Activated naive CD8-positive, alpha-beta T cell treated with anti-CD3 and anti-CD28 coated beads for 36 hours (primary cell): Measurements from ENCODE around the gene ZBTB20. TPM values are rescaled to one million over a fixed set of nuclear protein-coding genes. Genes with fewer than 3 reads are reported as not detected.
"Not testable (repeated sequence)": the region's sequence is repeated elsewhere in the genome, so short reads cannot be mapped to it uniquely, and the experiment has no call there.

Source experiments
- DNase-seq: peaks from one replicate; pipeline ENCODE4 v3.0.0; 2021
- H3K27ac Mint-ChIP-seq: one replicate; pipeline ENCODE4 v1.8.0; 2022; ENCODE audit warnings: mild to moderate bottlenecking, moderate library complexity, mixed read lengths
- H3K27me3 Mint-ChIP-seq: one replicate; pipeline ENCODE4 v1.8.0; 2022; ENCODE audit warnings: mild to moderate bottlenecking, mixed read lengths
- H3K36me3 Mint-ChIP-seq: one replicate; pipeline ENCODE4 v1.8.0; 2021; ENCODE audit warnings: mild to moderate bottlenecking, mixed read lengths
- H3K4me1 Mint-ChIP-seq: one replicate; pipeline ENCODE4 v1.8.0; 2021; ENCODE audit warnings: mixed read lengths
- H3K4me3 Mint-ChIP-seq: one replicate; pipeline ENCODE4 v1.8.0; 2022; ENCODE audit warnings: mild to moderate bottlenecking, moderate library complexity, mixed read lengths
- H3K9me3 Mint-ChIP-seq: one replicate; pipeline ENCODE4 v1.8.0; 2022; ENCODE audit warnings: mixed read lengths
- total RNA-seq, 2 experiments: library from RNA; stranded (reverse); gene quantifications; one replicate each; pipeline ENCODE4 v1.2.3, GENCODE V29; 2021

The ZBTB20 gene
- 1 to 10 TPM; 3.5 to 4.5 TPM for total RNA-seq

DNA sequence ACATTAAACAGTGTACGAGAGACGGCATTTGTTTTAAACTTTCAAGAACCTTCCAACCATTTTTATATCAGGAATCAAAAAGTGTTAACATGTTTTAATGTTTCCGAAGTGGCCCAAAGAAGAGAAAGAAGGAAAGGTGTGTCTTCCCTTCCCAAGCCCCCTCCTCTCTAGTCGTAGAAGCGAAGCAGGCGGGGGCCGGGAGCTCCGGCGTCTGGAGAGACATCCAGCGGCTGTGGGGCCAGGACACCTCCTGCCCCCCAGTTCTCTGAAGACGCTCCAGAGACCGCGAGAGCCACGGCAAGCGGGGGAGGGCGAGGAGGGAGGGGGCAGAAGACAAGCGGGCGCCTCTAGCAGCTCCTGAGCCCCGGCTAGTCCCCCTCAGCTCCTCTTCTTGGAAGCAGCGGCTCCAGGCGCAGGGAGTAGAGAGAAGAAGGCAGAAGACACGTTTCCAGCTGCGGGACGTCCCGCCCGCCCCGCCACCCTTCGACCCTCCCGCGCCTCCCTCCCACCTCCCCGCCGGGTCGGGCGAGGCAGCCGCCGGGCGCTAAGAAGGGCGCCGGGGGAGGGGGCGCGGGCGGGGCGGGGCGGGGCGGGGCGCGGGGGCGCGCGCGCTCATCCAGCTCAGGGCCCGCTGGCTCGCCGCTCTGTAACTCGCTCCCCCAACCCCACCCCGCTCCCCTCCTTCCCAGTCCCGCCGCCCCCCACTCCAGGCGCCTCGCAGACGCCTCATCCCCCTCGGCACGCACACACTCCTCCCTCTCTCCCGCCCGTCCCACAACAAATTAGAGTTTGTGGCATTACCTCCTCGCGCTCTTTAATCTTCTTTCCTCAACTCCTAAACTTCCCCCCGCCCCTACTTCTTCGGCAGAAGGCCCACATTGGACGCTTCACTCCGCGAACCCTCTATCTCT lies at the start of gene ZBTB20:
ZBTB20 (minus strand) TSS at position 871 of the 911 bp plus-strand sequence.
- Mint-ChIP-seq H3K36me3 (peaks cover 15% of the 10 kb centered on the region), H3K4me1 (peaks cover 16% of the 10 kb centered on the region), H3K9me3 (peaks cover 6% of the 10 kb centered on the region), H3K27me3 (no peaks in the 10 kb centered on the region), H3K27ac (peak within 1 kb of the TSS; percentile 97), H3K4me3 (peak within 1 kb of the TSS; percentile 91)
- peak; percentile 79 for DNase-seq

DNA sequence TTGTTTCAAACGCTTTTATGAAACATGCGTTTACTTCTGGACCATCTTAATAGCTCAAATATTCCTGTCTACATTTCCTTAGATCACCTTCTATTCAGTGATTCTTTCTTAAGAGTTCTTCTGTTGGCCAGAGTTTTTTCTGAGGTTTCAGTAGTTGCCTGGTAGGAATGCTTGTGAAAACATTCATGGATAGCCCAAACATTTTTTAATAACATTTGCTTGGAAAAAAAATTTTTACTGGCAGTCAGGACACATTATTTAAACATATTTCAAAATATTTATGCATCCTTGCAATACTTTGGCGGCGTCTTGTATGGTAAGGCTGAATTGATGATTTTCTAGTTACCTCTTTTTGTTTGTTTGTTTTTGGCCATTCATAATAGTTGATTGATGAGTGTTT lies 47.4 kb upstream of the ZBTB20 start:
- Mint-ChIP-seq H3K4me1 (no peaks in the 10 kb centered on the region), H3K36me3 (peaks cover 6% of the 10 kb centered on the region), H3K27me3 (no peaks in the 10 kb centered on the region), H3K9me3 (peaks cover 8% of the 10 kb centered on the region), H3K27ac (no peak overlapping the region), H3K4me3 (no peak overlapping the region)
- DNase-seq: no peak

DNA sequence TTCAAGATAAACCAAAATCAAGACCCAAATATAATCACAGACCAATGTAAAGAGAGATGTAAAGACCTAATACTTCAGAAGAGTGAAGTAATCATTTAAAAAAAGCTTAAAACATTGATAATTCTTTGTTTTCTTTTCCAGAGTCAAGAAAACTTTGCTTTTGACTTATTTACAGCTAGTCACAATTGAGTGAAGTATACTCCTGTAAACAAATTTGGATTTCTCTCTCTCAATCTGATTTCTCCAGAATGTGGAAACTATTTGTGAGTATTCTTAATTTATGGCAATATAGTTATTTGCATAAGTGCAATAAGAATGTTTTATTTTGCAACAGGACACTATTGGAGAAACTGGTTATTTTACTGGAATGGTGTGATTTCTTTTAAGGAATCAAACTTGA lies 43.7 kb upstream of the ZBTB20 start:
- Mint-ChIP-seq H3K36me3 (no peaks in the 10 kb centered on the region), H3K4me3 (no peak overlapping the region), H3K9me3 (peaks cover 7% of the 10 kb centered on the region)

DNA sequence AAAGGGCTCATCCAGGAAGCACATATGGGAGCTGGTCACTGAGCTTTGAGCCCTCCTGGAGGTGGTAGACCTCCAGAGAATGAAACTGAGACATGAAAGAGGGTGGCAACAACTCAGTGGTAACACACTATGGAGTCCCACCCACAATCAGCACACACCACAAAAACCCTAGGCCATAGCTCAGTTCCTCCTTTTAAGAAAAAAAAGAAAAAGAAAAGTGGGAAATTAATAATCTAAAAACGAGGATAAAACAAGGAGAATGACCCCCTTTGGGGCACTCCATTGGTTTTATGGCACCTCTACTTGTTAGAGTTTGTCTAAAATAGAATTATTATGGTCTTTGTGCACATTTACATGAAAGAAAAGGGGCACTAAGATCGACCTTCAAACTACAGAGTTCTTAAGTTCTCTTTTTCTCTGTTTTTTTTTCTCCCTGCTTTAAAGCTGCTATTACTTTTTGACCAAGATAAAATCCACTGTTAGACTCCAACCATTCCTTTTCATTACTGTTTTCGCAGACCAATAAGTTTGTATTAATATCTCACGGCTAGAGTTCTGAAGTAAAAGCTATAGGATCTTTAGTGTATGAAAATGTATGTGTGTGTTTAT lies 40.2 kb upstream of the ZBTB20 start:
- H3K27ac Mint-ChIP-seq: no peak overlapping the region
- H3K4me3 Mint-ChIP-seq: no peak overlapping the region
- H3K9me3 Mint-ChIP-seq: peaks cover 7% of the 10 kb centered on the region
- no peak for DNase-seq
- no peaks in the 10 kb centered on the region for H3K36me3 Mint-ChIP-seq
- no peaks in the 10 kb centered on the region for H3K27me3 Mint-ChIP-seq
- no peaks in the 10 kb centered on the region for H3K4me1 Mint-ChIP-seq

More for the DNA sequence above, 43.7 kb upstream of the ZBTB20 start:
- no peaks in the 10 kb centered on the region for H3K4me1 Mint-ChIP-seq
- DNase-seq: no peak
- H3K27ac Mint-ChIP-seq: no peak overlapping the region
- H3K27me3 Mint-ChIP-seq: no peaks in the 10 kb centered on the region

DNA sequence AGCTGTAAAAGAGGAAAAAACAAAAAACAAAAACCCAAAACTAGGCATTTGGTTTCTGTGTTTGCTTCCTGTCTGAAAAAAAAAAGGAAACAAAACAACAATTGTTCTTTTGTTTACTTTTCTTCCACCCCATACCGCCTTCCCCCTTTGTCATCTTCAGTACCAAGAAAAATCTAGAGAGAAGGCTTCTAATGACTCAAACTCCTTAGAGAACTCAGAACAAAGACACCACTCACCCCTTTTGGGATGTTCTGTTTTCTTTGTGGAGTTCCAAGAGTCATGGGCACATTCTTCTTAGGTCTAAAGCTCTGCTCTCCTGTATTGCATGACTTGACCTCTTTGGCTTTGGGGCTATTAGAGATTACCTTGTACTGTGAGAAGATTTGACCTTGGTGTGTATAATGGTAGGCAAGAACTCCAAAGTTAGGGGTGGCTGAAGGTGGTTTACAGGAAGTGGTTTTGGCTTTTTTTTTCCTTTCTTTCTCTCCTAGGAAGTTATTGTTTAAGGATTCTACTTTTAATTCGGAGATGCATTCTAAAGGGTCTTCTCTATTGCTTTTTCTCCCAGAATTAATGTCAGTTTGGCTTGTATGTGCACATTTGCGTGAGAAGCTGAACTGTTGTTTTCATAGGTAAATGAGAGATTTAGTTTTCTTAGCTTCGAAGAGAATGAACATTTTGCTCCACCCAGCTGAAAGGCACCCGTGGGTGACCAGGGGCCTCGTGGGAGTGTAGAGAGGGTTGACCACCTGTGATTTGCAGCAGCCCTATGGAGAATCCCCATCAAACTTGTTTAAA lies 39.5 kb upstream of the ZBTB20 start:
- no peak for DNase-seq
- Mint-ChIP-seq H3K9me3 (peaks cover 9% of the 10 kb centered on the region), H3K4me3 (no peak overlapping the region), H3K27me3 (no peaks in the 10 kb centered on the region), H3K4me1 (no peaks in the 10 kb centered on the region), H3K27ac (no peak overlapping the region), H3K36me3 (no peaks in the 10 kb centered on the region)

DNA sequence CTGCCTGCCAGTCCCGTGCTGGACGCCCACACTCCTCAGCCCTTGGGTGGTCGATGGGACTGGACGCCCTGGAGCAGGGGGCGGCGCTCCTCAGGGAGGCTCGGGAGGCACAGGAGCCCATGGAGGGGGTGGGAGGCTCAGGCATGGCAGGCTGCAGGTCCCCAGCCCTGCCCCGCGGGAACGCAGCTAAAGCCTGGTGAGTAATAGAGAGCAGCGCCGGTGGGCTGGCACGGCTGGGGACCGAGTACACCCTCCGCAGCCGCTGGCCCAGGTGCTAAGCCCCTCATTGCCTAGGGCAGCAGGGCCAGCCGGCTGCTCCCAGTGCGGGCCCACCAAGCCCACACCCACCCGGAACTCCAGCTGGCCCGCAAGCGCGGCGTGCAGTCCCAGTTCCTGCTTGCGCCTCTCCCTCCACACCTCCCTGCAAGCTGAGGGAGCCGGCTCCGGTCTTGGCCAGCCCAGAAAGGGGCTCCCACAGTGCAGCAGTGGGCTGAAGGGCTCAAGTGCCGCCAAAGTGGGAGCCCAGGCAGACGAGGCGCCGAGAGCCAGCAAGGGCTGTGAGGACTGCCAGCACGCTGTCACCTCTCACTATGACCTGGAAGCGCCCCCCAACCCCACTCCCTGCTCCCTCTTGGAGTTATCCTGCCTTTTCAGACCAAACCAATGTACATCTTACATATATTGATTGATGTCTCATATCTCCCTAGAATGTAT lies 37.9 kb upstream of the ZBTB20 start:
- H3K27ac Mint-ChIP-seq, H3K27me3 Mint-ChIP-seq, DNase-seq, H3K4me1 Mint-ChIP-seq, H3K4me3 Mint-ChIP-seq, H3K36me3 Mint-ChIP-seq, H3K9me3 Mint-ChIP-seq: not testable (repeated sequence)

DNA sequence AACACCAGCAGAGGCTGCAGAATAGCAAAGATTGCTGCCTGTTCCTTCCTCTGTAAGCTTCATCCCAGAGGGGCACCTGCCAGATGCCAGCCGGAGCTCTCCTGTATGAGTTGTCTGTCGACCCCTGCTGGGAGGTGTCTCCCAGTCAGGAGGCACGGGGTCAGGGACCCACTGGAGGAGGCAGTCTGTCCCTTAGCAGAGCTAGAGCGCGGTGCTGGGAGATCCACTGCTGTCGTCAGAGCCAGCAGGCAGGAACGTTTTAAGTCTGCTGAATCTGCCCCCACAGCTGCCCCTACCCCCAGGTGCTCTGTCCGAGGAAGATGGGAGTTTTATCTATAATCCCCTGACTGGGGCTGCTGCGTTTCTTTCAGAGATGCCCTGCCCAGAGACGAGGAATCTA lies 31.8 kb upstream of the ZBTB20 start:
- H3K36me3 Mint-ChIP-seq, H3K4me1 Mint-ChIP-seq, H3K4me3 Mint-ChIP-seq, H3K27me3 Mint-ChIP-seq, H3K27ac Mint-ChIP-seq, DNase-seq, H3K9me3 Mint-ChIP-seq: not testable (repeated sequence)

DNA sequence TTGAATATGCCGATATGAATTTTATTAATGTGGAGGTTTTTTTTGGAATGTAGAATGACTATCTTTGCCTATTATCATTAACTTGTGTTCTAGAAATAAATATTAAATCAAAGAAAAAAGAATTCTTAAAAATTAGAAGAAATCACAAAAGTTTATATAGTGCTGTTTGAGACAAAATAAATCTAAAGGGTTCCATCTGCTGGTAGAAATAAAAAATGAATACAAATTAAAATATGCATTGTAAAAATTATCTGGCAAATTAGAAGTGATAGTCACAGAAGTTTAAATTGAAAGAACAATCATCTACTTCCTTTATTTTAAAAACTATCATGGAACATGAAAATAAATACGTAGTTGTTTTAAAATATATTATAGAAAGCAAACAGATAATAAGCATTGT lies 22.7 kb upstream of the ZBTB20 start:
- peaks cover 12% of the 10 kb centered on the region for H3K4me1 Mint-ChIP-seq
- H3K4me3 Mint-ChIP-seq: no peak overlapping the region
- H3K9me3 Mint-ChIP-seq: no peaks in the 10 kb centered on the region
- DNase-seq: no peak
- H3K36me3 Mint-ChIP-seq: no peaks in the 10 kb centered on the region
- peaks cover 3% of the 10 kb centered on the region for H3K27me3 Mint-ChIP-seq
- no peak overlapping the region for H3K27ac Mint-ChIP-seq

DNA sequence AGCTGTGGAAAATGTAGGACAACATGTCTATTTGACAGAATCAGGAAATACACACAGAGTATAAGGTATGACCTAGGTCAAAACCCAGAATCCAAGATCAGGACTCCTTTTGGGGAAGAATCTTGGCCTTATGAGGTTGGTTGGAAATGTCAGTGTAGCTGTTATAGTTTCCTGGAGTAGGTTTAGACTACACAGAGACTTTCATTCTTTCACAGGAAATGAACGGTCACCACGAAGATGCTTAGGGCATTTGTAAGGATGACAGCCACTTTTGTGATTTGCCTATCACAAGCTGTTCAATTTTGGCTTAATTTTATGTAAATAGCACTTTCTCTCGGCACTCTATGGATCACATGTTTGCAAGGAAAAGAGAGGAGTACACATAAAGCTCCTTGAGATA lies 18.6 kb upstream of the ZBTB20 start:
- Mint-ChIP-seq H3K27me3 (no peaks in the 10 kb centered on the region), H3K36me3 (peaks cover 5% of the 10 kb centered on the region), H3K9me3 (no peaks in the 10 kb centered on the region), H3K4me3 (no peak overlapping the region), H3K4me1 (peaks cover 21% of the 10 kb centered on the region), H3K27ac (peak overlapping the region; percentile 72)
- DNase-seq: no peak

DNA sequence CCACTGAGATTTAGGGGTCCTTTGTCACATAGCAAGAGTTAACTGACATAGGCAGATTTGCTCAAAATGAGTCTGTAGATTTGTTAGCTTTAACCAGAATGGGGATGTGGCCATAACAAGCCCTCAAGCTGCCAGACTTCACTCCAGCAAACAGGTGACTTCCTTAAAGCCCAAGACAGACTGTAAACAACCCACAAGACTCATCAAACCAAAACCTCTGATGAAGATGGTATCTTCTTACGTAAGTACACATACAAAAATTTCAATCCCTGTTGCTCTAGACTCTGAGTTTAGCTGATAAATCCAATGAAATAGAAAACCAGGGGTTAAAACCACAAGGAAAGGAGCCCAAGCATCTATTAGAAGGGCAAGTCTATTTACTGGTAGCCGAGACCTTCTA lies 18.2 kb upstream of the ZBTB20 start:
- Mint-ChIP-seq H3K9me3 (no peaks in the 10 kb centered on the region), H3K36me3 (peaks cover 5% of the 10 kb centered on the region), H3K27ac (peak overlapping the region; percentile 72), H3K4me1 (peaks cover 24% of the 10 kb centered on the region), H3K27me3 (no peaks in the 10 kb centered on the region), H3K4me3 (no peak overlapping the region)
- DNase-seq: no peak

DNA sequence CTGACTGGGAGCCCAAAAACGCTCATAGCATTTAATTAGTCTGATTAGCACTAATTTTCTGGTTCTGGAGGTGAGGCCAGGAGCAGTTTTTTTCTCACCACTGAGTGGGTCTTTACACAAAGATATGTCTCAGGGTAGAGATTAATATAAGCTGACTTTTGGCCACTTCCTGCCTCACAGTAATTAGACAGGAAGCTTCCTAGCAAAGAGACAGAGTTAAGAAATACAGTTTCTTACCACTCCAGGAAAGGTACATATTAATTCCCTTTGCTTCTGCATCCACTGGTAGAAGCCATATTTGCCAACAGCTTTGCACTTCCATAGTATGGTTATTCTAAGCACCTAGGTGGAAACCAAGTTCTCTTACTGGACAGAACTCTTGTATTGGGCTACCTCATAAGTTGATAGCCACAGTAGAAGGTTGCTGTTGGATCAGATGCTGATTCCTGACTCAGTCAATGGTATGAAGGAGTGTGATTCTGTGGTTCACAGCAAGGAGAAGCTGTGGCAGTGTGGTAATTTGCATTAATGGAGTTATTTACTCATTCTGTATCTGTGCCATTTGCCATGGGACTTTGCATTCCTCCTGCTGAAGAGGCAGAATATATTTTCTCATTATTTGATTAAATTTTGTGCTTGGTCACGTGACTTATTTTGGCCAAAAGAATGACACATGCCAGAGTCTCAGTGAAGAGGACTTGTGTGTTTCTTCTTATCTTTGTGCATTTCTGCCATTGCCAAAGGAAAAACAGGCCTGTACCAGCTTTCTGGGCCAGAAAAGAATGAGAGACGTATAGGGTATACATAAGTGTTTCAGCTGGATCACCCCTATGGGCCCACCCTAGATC lies 17.5 kb upstream of the ZBTB20 start:
- Mint-ChIP-seq H3K9me3 (no peaks in the 10 kb centered on the region), H3K27me3 (no peaks in the 10 kb centered on the region), H3K4me1 (peaks cover 27% of the 10 kb centered on the region), H3K4me3 (no peak overlapping the region), H3K27ac (no peak overlapping the region), H3K36me3 (peaks cover 5% of the 10 kb centered on the region)
- DNase-seq: no peak

DNA sequence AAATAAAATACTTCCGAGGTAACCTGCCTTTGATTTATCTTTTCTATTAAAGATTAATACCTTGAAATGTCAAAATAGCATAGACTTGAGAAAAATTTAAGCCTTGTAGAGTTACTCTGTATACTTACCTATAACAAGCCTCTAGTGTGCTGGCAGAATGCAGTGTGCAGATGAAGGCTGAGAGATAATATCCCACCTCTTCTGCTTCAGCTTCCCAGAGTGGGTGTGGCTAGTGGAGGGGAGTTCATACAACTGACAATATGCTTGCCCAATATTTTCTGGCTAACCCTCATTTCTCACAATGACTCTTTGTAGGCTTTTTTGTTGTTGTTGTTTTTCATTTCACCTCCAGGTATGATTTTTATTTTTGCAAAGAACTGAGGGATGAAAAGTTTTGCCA lies 15.7 kb upstream of the ZBTB20 start:
- Mint-ChIP-seq H3K4me1 (peaks cover 27% of the 10 kb centered on the region), H3K27me3 (no peaks in the 10 kb centered on the region), H3K4me3 (no peak overlapping the region), H3K36me3 (peaks cover 7% of the 10 kb centered on the region), H3K9me3 (peaks cover 4% of the 10 kb centered on the region), H3K27ac (no peak overlapping the region)
- no peak for DNase-seq

DNA sequence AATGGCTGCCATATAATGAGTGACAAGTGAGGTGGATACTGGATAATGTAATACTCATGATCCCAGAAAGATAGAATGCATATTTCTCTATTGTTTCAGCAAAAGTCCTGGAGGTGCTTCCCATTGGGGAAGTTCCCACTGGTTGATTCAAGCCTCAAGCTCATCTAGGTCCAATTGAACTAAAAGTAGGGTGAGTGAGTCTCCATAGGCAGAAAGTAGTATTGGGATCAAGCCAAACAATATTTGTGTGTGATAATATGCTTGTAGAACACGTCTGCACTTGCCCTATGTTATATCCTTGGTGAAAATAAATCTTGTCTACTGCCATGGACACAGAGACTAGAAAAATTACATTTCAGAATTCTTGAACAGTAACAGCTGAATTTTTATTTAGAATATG lies 14.8 kb upstream of the ZBTB20 start:
- peaks cover 7% of the 10 kb centered on the region for H3K36me3 Mint-ChIP-seq
- H3K9me3 Mint-ChIP-seq: peaks cover 4% of the 10 kb centered on the region
- H3K27ac Mint-ChIP-seq: no peak overlapping the region

More for the DNA sequence above, 14.8 kb upstream of the ZBTB20 start:
- DNase-seq: no peak
- H3K4me3 Mint-ChIP-seq: no peak overlapping the region
- no peaks in the 10 kb centered on the region for H3K27me3 Mint-ChIP-seq
- H3K4me1 Mint-ChIP-seq: peaks cover 27% of the 10 kb centered on the region
